ENCODE measurements around the gene ADH1C. TPM values are rescaled to one million over a fixed set of nuclear protein-coding genes. Genes with fewer than 3 reads are reported as not detected.

ADH1C gene
- 1.4 and 24.3 TPM in 2 replicates for total RNA-seq (ENCODE audit: low replicate concordance)

- peak; percentile 47 for DNase-seq (ENCODE audit: low read depth)
- no peak within 1 kb of the TSS for H3K4me3 ChIP-seq (ENCODE audit: low read depth, low read length)
- no peak for TF ChIP-seq CTCF (IDR thresholded peaks at IDR 0.05; ENCODE audit: insufficient read depth, low read length)
Observed at GRCh38 chr4:99352602-99353537, at the start of gene ADH1C. Gene ADH1C (minus strand): TSS chr4:99352746. CDS start chr4:99352675, 71 bp downstream.

GRCh38 chr4:99400831-99401230, 48.3 kb upstream of the ADH1C start:
- no peak for TF ChIP-seq CTCF (IDR thresholded peaks at IDR 0.05; ENCODE audit: insufficient read depth, low read length)
- DNase-seq (ENCODE audit: low read depth): no peak

GRCh38 chr4:99399017-99399416, 46.5 kb upstream of the ADH1C start:
- H3K4me3 ChIP-seq (ENCODE audit: low read depth, low read length): no peak overlapping the region
- no peak for DNase-seq (ENCODE audit: low read depth)
- TF ChIP-seq CTCF (IDR thresholded peaks at IDR 0.05; ENCODE audit: insufficient read depth, low read length): no peak

More at GRCh38 chr4:99400831-99401230, 48.3 kb upstream of the ADH1C start:
- H3K4me3 ChIP-seq (ENCODE audit: low read depth, low read length): no peak overlapping the region

- DNase-seq (ENCODE audit: low read depth): peak; percentile 67
- no peak for TF ChIP-seq CTCF (IDR thresholded peaks at IDR 0.05; ENCODE audit: insufficient read depth, low read length)
- no peak overlapping the region for H3K4me3 ChIP-seq (ENCODE audit: low read depth, low read length)
Observed at GRCh38 chr4:99395595-99396364, 43.2 kb upstream of the ADH1C start.

- DNase-seq (ENCODE audit: low read depth): peak; percentile 82
- H3K4me3 ChIP-seq (ENCODE audit: low read depth, low read length): no peak overlapping the region
- no peak for TF ChIP-seq CTCF (IDR thresholded peaks at IDR 0.05; ENCODE audit: insufficient read depth, low read length)
Observed at GRCh38 chr4:99394896-99395295, 42.4 kb upstream of the ADH1C start.

- no peak for TF ChIP-seq CTCF (IDR thresholded peaks at IDR 0.05; ENCODE audit: insufficient read depth, low read length)
- H3K4me3 ChIP-seq (ENCODE audit: low read depth, low read length): no peak overlapping the region
Observed at GRCh38 chr4:99390055-99390454, 37.5 kb upstream of the ADH1C start.

More at GRCh38 chr4:99390055-99390454, 37.5 kb upstream of the ADH1C start:
- DNase-seq (ENCODE audit: low read depth): peak; percentile 93
